VCaP (cell line): ENCODE data around the gene BPIFB3.

ENCODE experiments used
- H3K27ac ChIP-seq: fragments of 450-650 bp; 2 replicates; pipeline ENCODE4 v1.5.1; 2017
- CTCF ChIP-seq: fragments of 450-650 bp; conservative IDR thresholded peaks from 2 replicates; pipeline ENCODE4 v1.5.1; 2017; ENCODE audit warnings: mild to moderate bottlenecking, moderate library complexity

The BPIFB3 gene

GRCh38 chr20:33008336-33009213 is 45.1 kb upstream of the BPIFB3 start:
- H3K27ac ChIP-seq, result peak overlapping the region; percentile 91
- no peak for TF ChIP-seq CTCF

GRCh38 chr20:33009214-33010132 is 44.2 kb upstream of the BPIFB3 start:
- no peak for TF ChIP-seq CTCF

GRCh38 chr20:33010133-33010504 is 43.6 kb upstream of the BPIFB3 start:
- H3K27ac ChIP-seq, result peak overlapping the region; percentile 91
- no peak for TF ChIP-seq CTCF

More at GRCh38 chr20:33009214-33010132, 44.2 kb upstream of the BPIFB3 start:
- H3K27ac ChIP-seq, result peak overlapping the region; percentile 91

GRCh38 chr20:33010674-33011449 is 42.8 kb upstream of the BPIFB3 start:
- TF ChIP-seq CTCF, result no peak
- peak overlapping the region; percentile 91 for H3K27ac ChIP-seq

- TF ChIP-seq CTCF, result no peak
Observed at GRCh38 chr20:33012327-33013189, 41.1 kb upstream of the BPIFB3 start.

GRCh38 chr20:33013701-33014326 is 39.9 kb upstream of the BPIFB3 start:
- no peak overlapping the region for H3K27ac ChIP-seq
- no peak for TF ChIP-seq CTCF

More at GRCh38 chr20:33012327-33013189, 41.1 kb upstream of the BPIFB3 start:
- H3K27ac ChIP-seq, result no peak overlapping the region
